WTC11 (cell line): ENCODE data around the gene PCYOX1L. TPM values are rescaled to one million over a fixed set of nuclear protein-coding genes. Genes with fewer than 3 reads are reported as not detected.
A peak's percentile ranks its signal among the peaks of the same experiment; 100 is the strongest.

ENCODE experiments used
- ATAC-seq: fragments of 200-7000 bp; cut with Tn5 transposase; 2 replicates; pipeline ENCODE4 v1.10.0; 2021; ENCODE audit warnings: mild to moderate bottlenecking, moderate library complexity
- CTCF ChIA-PET: fragments of 300-600 bp; sonication (Branson Sonifier 250); formaldehyde crosslinking; loops from one replicate; lab custom pipeline; 2021; ENCODE audit warnings: antibody characterized with exemption; lab: Charles Lee
- POLR2A ChIA-PET: fragments of 350-600 bp; sonication (Branson Sonifier 250); formaldehyde crosslinking; loops from one replicate; lab custom pipeline; 2021; ENCODE audit warnings: antibody characterized with exemption; lab: Charles Lee
- DNase-seq: peaks from one replicate; pipeline ENCODE4 v3.0.0; 2021; ENCODE audit warnings: low spot score
- H3K27ac Mint-ChIP-seq: 2 replicates; pipeline ENCODE4 v1.8.0; 2021; ENCODE audit warnings: mixed read lengths
- H3K27me3 Mint-ChIP-seq: 2 replicates; pipeline ENCODE4 v1.8.0; 2021; ENCODE audit warnings: low read depth, mild to moderate bottlenecking, moderate library complexity, mixed read lengths
- H3K36me3 Mint-ChIP-seq: 2 replicates; pipeline ENCODE4 v1.8.0; 2021; ENCODE audit warnings: mixed read lengths
- H3K4me1 Mint-ChIP-seq: 2 replicates; pipeline ENCODE4 v1.8.0; 2022; ENCODE audit warnings: mixed read lengths
- H3K4me3 Mint-ChIP-seq: 2 replicates; pipeline ENCODE4 v1.8.0; 2021; ENCODE audit warnings: mild to moderate bottlenecking, moderate library complexity, mixed read lengths
- H3K9me3 Mint-ChIP-seq: 2 replicates; pipeline ENCODE4 v1.8.0; 2021; ENCODE audit warnings: mixed read lengths
- FOXK1 ChIP-seq: sonication (generic); formaldehyde crosslinking; IDR thresholded peaks from 2 replicates; pipeline ENCODE4 v1.8.0; 2022; ENCODE audit warnings: mild to moderate bottlenecking, moderate library complexity, missing genetic modification reagents
- IRF1 ChIP-seq: sonication (generic); formaldehyde crosslinking; IDR thresholded peaks from 2 replicates; pipeline ENCODE4 v1.8.0; 2023; ENCODE audit warnings: missing genetic modification reagents
- NFYB ChIP-seq: sonication (generic); formaldehyde crosslinking; conservative IDR thresholded peaks from 2 replicates; pipeline ENCODE4 v1.8.0; 2022; ENCODE audit warnings: low read depth, missing genetic modification reagents
- OVOL2 ChIP-seq: fragments of 250-450 bp; sonication (Bioruptor Pico); IDR thresholded peaks from 2 replicates; pipeline ENCODE4 v1.9.0; 2021; ENCODE audit warnings: mild to moderate bottlenecking, borderline replicate concordance
- PRRX2 ChIP-seq: fragments of 250-450 bp; sonication (Bioruptor Pico); IDR thresholded peaks from 2 replicates; pipeline ENCODE4 v1.8.0; 2021; ENCODE audit warnings: mild to moderate bottlenecking
- SOX15 ChIP-seq: fragments of 250-450 bp; sonication (Bioruptor Pico); IDR thresholded peaks from 2 replicates; pipeline ENCODE4 v1.9.0; 2021; ENCODE audit warnings: mild to moderate bottlenecking
- TCF7 ChIP-seq: sonication (generic); formaldehyde crosslinking; IDR thresholded peaks from 2 replicates; pipeline ENCODE4 v1.8.0; 2022; ENCODE audit warnings: mild to moderate bottlenecking, low read depth, missing genetic modification reagents, moderate library complexity
- TEAD1 ChIP-seq: sonication (generic); formaldehyde crosslinking; IDR thresholded peaks from 2 replicates; pipeline ENCODE4 v1.8.0; 2022; ENCODE audit warnings: mild to moderate bottlenecking, missing genetic modification reagents
- ZBTB21 ChIP-seq: sonication (generic); formaldehyde crosslinking; IDR thresholded peaks from 2 replicates; pipeline ENCODE4 v1.8.1; 2023; ENCODE audit warnings: mild to moderate bottlenecking, missing genetic modification reagents, borderline replicate concordance
- ZNF232 ChIP-seq: sonication (generic); formaldehyde crosslinking; IDR thresholded peaks from 2 replicates; pipeline ENCODE4 v1.8.0; 2022; ENCODE audit warnings: mild to moderate bottlenecking, missing genetic modification reagents
- ZNF512 ChIP-seq: sonication (generic); formaldehyde crosslinking; IDR thresholded peaks from 2 replicates; pipeline ENCODE4 v1.8.1; 2022; ENCODE audit warnings: missing genetic modification reagents, borderline replicate concordance
- ZNF671 ChIP-seq: fragments of 250-450 bp; sonication (Bioruptor Pico); IDR thresholded peaks from 2 replicates; pipeline ENCODE4 v1.8.0; 2021; ENCODE audit warnings: mild to moderate bottlenecking
- total RNA-seq: library from RNA; stranded (reverse); gene quantifications from 3 replicates; pipeline ENCODE4 v1.2.3, GENCODE V29; 2021
- TF ChIP-seq, protein P1 (sequence below): sonication (generic); formaldehyde crosslinking; IDR thresholded peaks from 2 replicates; pipeline ENCODE4 v1.8.0; 2023; ENCODE audit warnings: missing genetic modification reagents, mild to moderate bottlenecking, borderline replicate concordance
- TF ChIP-seq, protein P2 (sequence below): fragments of 200-600 bp; IDR thresholded peaks from 2 replicates; pipeline ENCODE4 v1.8.0; 2022; ENCODE audit warnings: antibody characterized with exemption
- TF ChIP-seq, protein P3 (sequence below): fragments of 250-450 bp; sonication (Bioruptor Pico); IDR thresholded peaks from 2 replicates; pipeline ENCODE4 v1.9.0; 2021; ENCODE audit warnings: mild to moderate bottlenecking, borderline replicate concordance

Gene PCYOX1L
- total RNA-seq, 1 experiment from 2014 or later = 8.1 TPM

DNA sequence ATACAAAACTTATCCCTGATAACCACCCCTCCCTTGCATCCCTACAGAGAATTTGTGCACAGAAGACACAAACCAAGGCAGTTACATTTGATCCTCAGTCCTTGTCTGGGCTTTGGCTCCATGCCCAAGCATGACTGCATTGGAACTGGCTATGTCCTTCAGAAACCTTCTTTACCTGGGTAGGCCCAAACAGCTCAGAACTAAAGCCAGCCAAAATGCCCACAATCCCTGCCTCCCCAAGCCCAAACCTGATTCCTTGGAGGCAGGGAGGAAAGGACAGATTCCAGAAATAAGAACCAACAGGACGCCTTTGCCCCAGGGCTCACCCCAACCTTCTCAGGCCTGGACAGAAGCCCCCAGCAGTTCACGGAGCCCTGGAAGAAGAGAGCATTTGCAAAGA is 13.0 kb downstream of the PCYOX1L start (continued):
- TF ChIP-seq, protein P1, sequence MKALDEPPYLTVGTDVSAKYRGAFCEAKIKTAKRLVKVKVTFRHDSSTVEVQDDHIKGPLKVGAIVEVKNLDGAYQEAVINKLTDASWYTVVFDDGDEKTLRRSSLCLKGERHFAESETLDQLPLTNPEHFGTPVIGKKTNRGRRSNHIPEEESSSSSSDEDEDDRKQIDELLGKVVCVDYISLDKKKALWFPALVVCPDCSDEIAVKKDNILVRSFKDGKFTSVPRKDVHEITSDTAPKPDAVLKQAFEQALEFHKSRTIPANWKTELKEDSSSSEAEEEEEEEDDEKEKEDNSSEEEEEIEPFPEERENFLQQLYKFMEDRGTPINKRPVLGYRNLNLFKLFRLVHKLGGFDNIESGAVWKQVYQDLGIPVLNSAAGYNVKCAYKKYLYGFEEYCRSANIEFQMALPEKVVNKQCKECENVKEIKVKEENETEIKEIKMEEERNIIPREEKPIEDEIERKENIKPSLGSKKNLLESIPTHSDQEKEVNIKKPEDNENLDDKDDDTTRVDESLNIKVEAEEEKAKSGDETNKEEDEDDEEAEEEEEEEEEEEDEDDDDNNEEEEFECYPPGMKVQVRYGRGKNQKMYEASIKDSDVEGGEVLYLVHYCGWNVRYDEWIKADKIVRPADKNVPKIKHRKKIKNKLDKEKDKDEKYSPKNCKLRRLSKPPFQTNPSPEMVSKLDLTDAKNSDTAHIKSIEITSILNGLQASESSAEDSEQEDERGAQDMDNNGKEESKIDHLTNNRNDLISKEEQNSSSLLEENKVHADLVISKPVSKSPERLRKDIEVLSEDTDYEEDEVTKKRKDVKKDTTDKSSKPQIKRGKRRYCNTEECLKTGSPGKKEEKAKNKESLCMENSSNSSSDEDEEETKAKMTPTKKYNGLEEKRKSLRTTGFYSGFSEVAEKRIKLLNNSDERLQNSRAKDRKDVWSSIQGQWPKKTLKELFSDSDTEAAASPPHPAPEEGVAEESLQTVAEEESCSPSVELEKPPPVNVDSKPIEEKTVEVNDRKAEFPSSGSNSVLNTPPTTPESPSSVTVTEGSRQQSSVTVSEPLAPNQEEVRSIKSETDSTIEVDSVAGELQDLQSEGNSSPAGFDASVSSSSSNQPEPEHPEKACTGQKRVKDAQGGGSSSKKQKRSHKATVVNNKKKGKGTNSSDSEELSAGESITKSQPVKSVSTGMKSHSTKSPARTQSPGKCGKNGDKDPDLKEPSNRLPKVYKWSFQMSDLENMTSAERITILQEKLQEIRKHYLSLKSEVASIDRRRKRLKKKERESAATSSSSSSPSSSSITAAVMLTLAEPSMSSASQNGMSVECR (CRISPR knock-in tag) = no peak
- no peak for TF ChIP-seq SOX15 (CRISPR knock-in tag)

DNA sequence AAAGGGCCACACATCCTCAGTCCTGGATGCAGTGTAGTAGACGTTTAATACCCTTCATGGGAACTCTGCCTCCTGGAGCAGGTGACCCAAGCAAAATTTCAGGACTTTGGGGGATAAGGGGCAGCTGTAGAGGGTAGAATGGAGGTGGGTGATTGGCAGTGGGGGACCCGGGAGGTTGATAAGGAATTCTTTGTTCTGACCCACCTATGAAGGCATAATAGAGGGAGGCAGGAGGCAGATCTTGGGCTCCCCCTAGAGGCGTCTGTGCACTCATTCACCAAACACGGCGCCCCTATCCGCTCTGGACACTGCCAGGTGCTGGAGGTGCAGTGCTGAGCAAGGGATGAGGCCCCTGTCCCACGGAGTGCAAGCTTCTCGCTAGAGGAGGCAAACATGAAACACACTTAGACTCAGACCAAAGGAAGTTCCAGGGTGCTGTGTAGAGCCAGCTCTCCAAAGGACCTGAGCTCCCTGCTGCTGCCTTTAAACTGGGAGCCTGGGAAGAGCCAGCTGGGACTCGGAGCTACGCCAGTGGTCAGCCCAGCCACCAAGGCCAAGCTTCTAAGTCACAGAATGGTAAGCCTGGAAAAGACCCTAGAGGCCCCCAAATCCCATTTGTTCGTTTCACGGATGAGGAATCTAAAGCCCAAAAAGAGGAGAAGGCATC is 13.6 kb downstream of the PCYOX1L start:
- no peak for TF ChIP-seq ZNF512 (CRISPR knock-in tag)
- TF ChIP-seq, protein P2, sequence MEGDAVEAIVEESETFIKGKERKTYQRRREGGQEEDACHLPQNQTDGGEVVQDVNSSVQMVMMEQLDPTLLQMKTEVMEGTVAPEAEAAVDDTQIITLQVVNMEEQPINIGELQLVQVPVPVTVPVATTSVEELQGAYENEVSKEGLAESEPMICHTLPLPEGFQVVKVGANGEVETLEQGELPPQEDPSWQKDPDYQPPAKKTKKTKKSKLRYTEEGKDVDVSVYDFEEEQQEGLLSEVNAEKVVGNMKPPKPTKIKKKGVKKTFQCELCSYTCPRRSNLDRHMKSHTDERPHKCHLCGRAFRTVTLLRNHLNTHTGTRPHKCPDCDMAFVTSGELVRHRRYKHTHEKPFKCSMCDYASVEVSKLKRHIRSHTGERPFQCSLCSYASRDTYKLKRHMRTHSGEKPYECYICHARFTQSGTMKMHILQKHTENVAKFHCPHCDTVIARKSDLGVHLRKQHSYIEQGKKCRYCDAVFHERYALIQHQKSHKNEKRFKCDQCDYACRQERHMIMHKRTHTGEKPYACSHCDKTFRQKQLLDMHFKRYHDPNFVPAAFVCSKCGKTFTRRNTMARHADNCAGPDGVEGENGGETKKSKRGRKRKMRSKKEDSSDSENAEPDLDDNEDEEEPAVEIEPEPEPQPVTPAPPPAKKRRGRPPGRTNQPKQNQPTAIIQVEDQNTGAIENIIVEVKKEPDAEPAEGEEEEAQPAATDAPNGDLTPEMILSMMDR = peak; percentile 80
- H3K36me3 Mint-ChIP-seq = no peaks in the 10 kb centered on the region; the same call in 1 of the 2 replicates
- no peaks in the 10 kb centered on the region for H3K9me3 Mint-ChIP-seq
- ChIA-PET POLR2A (interaction anchor here (0.5 kb wide), 1 partner anchor 120 kb away, joined by 4 read pairs; no protein-coding TSS in a partner anchor), CTCF (interaction anchor here (0.6 to 8.6 kb wide), 35 partner anchors 8 to 589 kb away, joined by 3 to 146 read pairs (median 5); partner anchors contain the start of genes IL17B, PCYOX1L and SLC26A2)
- ATAC-seq (peak; percentile 91), DNase-seq (peak; percentile 79)
- H3K4me1 Mint-ChIP-seq = peaks cover 15% of the 10 kb centered on the region
- H3K4me3 Mint-ChIP-seq = no peak overlapping the region
- no peaks in the 10 kb centered on the region for H3K27me3 Mint-ChIP-seq
- H3K27ac Mint-ChIP-seq = no peak overlapping the region

GRCh38 chr5:149372076-149372795 is 14.4 kb downstream of the PCYOX1L start:
- 0 out of 2 replicates have a peak, but pooled peaks cover under 1% of the 10 kb centered on the region for H3K9me3 Mint-ChIP-seq
- no peak overlapping the region for H3K27ac Mint-ChIP-seq
- CTCF ChIA-PET = interaction anchor here (0.6 to 8.6 kb wide), 33 partner anchors 10 to 588 kb away, joined by 3 to 146 read pairs (median 5); partner anchors contain the start of genes PCYOX1L and SLC26A2
- DNase-seq (no peak), ATAC-seq (no peak)
- POLR2A ChIA-PET = interaction anchor here (0.5 kb wide), 1 partner anchor 119 kb away, joined by 4 read pairs; no protein-coding TSS in a partner anchor
- no peak for TF ChIP-seq IRF1 (CRISPR knock-in tag)
- TF ChIP-seq NFYB = no peak
- TF ChIP-seq ZNF671 (CRISPR knock-in tag) = no peak
- TF ChIP-seq, protein P2 = no peak
- TF ChIP-seq ZBTB21 (CRISPR knock-in tag) = no peak
- TF ChIP-seq TEAD1 (CRISPR knock-in tag) = no peak
- TF ChIP-seq, protein P3, sequence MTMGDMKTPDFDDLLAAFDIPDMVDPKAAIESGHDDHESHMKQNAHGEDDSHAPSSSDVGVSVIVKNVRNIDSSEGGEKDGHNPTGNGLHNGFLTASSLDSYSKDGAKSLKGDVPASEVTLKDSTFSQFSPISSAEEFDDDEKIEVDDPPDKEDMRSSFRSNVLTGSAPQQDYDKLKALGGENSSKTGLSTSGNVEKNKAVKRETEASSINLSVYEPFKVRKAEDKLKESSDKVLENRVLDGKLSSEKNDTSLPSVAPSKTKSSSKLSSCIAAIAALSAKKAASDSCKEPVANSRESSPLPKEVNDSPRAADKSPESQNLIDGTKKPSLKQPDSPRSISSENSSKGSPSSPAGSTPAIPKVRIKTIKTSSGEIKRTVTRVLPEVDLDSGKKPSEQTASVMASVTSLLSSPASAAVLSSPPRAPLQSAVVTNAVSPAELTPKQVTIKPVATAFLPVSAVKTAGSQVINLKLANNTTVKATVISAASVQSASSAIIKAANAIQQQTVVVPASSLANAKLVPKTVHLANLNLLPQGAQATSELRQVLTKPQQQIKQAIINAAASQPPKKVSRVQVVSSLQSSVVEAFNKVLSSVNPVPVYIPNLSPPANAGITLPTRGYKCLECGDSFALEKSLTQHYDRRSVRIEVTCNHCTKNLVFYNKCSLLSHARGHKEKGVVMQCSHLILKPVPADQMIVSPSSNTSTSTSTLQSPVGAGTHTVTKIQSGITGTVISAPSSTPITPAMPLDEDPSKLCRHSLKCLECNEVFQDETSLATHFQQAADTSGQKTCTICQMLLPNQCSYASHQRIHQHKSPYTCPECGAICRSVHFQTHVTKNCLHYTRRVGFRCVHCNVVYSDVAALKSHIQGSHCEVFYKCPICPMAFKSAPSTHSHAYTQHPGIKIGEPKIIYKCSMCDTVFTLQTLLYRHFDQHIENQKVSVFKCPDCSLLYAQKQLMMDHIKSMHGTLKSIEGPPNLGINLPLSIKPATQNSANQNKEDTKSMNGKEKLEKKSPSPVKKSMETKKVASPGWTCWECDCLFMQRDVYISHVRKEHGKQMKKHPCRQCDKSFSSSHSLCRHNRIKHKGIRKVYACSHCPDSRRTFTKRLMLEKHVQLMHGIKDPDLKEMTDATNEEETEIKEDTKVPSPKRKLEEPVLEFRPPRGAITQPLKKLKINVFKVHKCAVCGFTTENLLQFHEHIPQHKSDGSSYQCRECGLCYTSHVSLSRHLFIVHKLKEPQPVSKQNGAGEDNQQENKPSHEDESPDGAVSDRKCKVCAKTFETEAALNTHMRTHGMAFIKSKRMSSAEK (CRISPR knock-in tag) = no peak
- TF ChIP-seq ZNF232 (CRISPR knock-in tag) = no peak
- no peak for TF ChIP-seq FOXK1 (CRISPR knock-in tag)
- TF ChIP-seq PRRX2 = no peak
- TF ChIP-seq TCF7 = no peak
- no peak for TF ChIP-seq OVOL2
- no peak overlapping the region for H3K4me3 Mint-ChIP-seq
- H3K27me3 Mint-ChIP-seq = no peaks in the 10 kb centered on the region
- H3K36me3 Mint-ChIP-seq = no peaks in the 10 kb centered on the region; the same call in 1 of the 2 replicates
- H3K4me1 Mint-ChIP-seq = peaks cover 12% of the 10 kb centered on the region
